Activated CD8-positive, alpha-beta memory T cell treated with anti-CD3 and anti-CD28 coated beads for 48 hours (primary cell): ENCODE measurements around the gene RNASEH2A.

ENCODE experiments used
- DNase-seq, 3 experiments: peaks; one replicate each; pipeline ENCODE4 v3.0.0-alpha.2; 2020; ENCODE audit warnings: low read depth in 2 of 3, low spot score in 2 of 3

RNASEH2A gene

GRCh38 chr19:12806242-12807081, at the start of gene RNASEH2A:
Gene RNASEH2A (plus strand): TSS chr19:12806584. CDS start chr19:12806674, 90 bp downstream.
- peak in 2 of 3 experiments; percentile 62 to 76 for DNase-seq

DNA sequence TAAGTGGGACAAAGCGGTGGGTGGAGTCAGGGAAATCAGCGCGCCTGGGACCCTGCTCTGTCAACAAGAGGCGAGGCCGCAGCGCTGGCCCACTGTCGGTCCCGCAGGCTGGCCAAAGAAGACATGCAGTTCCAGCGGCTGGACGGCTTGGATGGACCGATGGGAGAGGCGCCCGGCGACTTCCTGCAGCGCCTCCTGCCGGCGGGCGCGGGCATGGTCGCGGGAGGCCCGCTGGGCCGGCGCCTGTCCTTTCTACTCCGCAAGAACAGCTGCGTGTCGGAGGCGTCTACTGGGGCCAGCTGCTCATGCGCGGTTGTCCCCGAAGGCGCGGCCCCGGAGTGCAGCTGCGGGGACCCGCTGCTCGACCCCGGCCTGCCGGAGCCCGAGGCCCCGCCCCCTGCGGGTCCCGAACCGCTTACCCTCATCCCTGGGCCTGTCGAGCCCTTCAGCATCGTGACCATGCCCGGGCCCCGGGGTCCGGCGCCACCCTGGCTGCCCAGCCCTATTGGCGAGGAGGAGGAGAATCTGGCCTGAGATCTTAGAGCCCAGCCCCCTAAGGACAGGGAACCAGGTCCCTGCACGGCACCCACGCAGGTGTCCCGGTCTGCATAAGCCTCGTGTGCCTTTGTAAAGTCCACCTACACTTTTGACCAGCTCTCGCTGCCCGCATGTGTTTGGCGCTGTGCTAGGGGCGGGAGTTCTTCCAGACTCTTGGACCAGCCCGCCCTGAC, 48.7 kb upstream of the RNASEH2A start:
- DNase-seq: peak; percentile 43 to 54 (median 53)

DNA sequence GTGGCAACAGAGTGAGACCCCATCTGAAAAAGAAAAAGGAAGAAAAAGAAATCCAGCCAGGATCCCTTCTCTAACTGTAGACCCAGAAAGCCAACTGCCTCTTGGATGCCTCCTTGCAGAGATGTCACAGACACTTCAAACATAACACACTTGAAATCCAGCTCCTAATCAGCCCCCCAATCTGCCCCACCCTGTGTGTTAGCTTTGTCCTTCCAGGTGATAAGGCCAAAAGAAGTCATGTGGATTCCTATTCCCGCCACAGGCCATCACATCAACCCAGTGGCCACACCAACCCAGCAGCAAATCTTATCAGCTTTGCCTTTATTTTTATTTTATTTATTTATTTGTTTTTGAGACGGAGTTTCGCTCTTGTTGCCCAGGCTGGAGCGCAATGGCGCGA, 46.7 kb upstream of the RNASEH2A start:
- DNase-seq: no peak

DNA sequence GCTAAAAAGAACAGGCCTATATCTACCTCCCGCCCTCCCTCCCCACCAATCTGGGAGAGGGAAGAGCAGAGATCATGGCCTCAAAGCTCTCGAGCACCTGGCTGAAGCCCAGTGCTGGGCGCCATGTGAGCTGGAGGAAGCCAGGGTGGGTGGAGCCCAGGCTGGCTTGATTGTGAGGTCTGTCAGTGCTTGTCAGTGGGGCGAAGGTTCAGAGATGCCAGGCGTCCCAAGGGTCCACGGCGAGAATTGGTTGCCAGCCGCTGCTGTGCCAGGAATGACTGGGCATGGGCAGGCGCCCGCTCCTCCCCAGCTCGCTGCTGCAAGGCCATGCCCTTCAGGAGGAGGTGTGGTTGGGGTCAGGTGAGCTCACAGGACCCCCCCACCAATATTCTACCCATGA, 43.3 kb upstream of the RNASEH2A start:
- DNase-seq: no peak

GRCh38 chr19:12764698-12765097, 41.7 kb upstream of the RNASEH2A start:
- no peak for DNase-seq

DNA sequence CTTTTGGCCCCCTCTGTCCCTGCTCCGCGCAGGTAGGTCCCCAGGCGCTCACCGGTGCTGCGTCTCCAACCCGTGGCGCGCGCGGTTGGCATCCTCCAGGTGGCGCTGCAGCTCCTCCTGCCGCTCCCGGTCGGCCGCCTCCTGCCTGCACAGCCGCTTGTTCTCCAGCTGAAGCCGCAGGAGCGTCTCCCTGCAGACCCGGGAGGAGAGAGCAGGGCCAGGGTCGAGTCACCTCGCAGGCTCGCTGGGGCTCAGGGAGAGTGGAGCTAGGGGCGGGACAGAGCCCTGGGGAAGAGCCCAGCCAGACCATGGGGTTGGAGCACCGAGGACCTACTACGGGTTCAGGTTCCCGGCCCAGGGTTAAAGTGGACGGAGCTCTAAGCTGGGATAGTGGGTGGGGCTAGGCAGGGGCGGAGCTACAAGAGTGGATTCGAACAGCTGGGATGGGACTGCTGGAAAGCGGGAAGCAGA, 40.3 kb upstream of the RNASEH2A start:
- peak in 1 of 3 experiments; percentile 84 for DNase-seq

- no peak for DNase-seq
These were observed 39.2 kb upstream of the RNASEH2A start for GRCh38 chr19:12767150-12767549.

DNA sequence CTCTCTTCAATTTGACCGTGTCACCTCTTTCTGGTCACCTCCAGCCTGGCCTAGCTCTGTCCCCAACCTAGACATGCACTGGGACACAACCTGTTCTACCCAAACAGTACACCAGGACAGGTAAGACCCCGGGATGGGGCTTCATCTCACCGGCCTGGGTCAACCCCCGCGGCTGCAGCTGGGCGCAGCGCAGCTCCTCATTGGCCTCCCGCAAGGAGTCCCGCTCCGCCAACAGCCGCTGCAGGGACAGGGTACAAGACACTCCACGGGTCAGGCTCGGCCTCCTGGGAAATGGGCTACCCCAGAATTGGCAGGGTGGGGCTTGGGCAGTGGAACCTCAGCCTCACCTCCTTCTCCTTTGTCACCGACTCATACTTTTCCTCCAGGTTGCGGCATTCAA, 38.7 kb upstream of the RNASEH2A start:
- DNase-seq: no peak

DNA sequence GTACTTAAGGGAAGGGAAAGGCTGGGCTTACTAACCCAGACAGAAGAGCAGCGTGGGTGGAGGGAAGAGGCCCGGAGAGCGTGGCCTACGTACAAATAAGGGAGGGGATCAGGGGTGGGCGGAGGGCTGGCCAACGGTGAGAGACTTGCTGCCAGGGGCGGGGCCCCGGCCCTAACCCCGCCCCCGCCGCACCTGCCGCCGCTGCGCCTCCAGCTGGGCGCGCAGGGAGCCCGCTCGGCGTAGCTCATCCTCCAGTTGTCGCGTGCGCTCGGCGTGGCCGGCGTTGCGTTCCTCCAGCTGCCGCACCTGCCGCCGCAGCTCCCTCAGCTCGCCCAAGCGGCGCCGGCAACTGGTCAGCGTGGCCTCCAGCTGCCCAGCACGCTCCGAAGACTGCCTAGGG, 36.7 kb upstream of the RNASEH2A start:
- DNase-seq: no peak

- DNase-seq: no peak
These were observed 35.5 kb upstream of the RNASEH2A start for GRCh38 chr19:12770922-12771321.

- DNase-seq: no peak
These were observed 34.1 kb upstream of the RNASEH2A start for GRCh38 chr19:12772323-12772722.

- no peak for DNase-seq
These were observed 32.8 kb upstream of the RNASEH2A start for GRCh38 chr19:12773571-12773970.

GRCh38 chr19:12774588-12775555, 31.5 kb upstream of the RNASEH2A start, which contains the start of gene HOOK2:
Gene HOOK2 (minus strand): TSS chr19:12775552. CDS start chr19:12775449, 103 bp downstream.
- DNase-seq: no peak

GRCh38 chr19:12777217-12778016, 29.0 kb upstream of the RNASEH2A start:
- DNase-seq: peak in 1 of 3 experiments; percentile 78

DNA sequence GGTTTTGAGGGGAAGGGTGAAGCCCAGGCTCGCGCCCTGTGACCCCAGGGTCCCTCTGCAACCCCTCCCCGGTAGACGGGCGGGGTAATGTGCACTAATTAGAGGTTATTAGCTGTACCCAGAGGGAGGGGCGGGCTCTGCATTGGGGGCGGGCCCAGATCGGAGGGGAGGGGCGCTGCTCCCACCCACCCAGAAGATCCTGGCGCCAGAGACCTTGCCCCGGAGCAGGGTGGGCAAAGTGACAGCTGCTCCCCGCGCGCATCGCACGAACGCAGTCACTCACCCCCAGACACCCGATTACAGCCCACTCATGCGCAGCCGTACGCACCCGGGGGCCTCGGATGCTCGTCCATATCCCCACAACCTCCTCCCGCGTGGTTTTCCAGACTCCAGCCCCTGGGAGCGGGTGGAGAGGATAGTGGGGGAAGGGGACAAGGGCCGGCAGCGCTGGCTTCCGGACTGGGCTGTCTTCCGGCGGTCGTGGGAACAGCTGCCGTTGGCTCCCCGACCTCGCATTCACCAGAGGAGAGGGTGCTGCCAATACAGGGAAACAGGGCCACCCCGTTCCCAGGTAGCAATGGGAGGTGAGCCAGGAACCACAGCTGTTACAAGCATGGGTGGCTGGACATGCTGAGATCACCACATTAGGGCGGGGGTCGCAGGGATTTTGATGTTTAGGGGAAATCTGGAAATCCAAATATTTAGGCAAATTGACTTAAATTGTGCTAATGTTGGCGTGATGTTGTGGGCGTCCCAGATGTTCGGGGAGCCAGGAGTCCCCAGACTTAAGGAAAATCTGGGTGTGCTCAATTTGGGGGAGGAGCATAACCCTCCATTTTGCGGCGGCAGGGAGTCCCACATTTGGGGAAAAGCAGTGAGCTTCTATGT, 28.1 kb upstream of the RNASEH2A start:
- no peak for DNase-seq

- no peak for DNase-seq
These were observed 27.6 kb upstream of the RNASEH2A start for GRCh38 chr19:12778905-12779161.

DNA sequence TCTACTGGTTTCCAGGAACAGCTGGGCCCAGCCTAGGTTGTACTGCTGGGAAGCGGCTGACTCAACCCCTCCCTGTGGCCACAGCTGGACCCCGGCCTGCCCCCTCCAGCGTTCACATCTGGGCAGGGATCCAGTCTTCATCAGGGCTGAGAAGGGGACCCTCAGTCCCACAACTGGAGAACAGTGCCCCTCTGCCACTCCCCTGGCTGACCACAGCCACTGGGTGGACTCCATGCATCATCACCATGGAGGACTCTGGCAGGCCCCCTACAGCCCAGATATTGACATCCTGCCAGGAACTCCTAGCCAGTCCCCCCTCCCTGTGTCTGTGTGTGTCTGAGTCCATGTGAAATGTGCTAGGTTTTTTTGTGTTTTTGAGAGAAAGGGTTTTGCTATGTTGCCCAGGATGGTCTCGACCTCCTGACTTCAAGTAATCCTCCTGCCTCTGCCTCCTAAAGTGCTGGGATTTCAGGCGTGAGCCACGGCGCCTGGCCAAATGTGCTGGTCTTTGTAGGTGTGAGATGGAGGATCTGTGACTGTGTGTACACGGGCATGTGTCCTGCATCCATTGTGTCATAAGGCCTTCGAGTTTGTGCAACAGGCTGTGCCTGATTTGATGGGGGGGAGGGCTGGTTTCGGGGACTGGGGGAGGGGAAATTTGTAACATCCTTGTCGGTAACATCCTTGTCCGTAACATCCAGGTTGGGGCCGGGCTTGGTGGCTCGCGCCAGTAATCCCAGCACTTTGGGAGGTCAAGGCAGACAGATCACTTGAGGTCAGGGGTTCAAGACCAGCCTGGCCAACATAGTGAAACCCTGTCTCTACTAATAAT, 27.0 kb upstream of the RNASEH2A start:
- DNase-seq: no peak

GRCh38 chr19:12782174-12782423, 24.3 kb upstream of the RNASEH2A start:
- DNase-seq: no peak
